ENCODE results near the gene CEBPA. TPM values are rescaled to one million over a fixed set of nuclear protein-coding genes. Genes with fewer than 3 reads are reported as not detected.

CEBPA gene
- total and polyA plus RNA-seq, 2 experiments from 2014 or later = 0.50 to 2.6 TPM

DNA sequence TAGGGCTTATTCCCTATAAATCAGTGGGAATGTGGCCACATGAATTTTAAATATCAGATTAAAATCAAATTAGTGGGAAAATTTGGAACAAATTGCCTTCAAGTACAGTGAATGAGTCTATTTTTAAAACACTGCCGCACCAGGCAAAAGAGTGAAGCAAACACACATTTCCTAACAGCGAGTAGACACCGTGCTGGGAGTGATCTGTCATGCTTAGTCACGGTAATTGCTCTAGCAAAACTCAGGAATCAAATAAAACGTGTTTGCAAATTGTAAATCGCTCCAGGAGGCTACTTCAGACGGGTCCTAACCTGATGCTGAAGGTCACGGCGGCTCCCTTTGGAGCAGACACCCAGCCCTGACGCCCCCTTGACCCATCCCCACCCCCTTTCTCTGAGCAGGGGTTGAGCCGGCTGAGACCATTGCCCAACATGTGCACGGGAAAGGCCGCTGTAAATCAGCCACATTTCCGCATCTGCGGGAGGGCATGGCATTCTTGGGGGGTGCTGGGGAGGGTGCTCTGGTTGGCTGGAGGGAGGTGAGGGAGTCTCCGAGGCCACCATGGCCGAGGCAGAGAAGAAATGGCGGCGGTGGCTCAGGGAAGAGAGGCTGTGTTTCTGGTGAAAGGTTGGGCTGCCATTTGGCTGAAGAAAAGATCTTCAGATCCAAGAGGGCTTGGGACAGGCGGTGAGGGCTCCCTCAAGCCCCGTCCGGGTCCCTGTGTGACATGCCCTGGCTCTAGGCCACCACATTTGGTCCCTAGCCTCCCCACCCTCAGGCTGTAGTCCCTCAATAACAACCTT is 8.9 kb downstream of the CEBPA start (continued):
- no peak for TF ChIP-seq ZNF462 (CRISPR knock-in tag; IDR thresholded peaks at IDR 0.05)
- TF ChIP-seq, protein P1, sequence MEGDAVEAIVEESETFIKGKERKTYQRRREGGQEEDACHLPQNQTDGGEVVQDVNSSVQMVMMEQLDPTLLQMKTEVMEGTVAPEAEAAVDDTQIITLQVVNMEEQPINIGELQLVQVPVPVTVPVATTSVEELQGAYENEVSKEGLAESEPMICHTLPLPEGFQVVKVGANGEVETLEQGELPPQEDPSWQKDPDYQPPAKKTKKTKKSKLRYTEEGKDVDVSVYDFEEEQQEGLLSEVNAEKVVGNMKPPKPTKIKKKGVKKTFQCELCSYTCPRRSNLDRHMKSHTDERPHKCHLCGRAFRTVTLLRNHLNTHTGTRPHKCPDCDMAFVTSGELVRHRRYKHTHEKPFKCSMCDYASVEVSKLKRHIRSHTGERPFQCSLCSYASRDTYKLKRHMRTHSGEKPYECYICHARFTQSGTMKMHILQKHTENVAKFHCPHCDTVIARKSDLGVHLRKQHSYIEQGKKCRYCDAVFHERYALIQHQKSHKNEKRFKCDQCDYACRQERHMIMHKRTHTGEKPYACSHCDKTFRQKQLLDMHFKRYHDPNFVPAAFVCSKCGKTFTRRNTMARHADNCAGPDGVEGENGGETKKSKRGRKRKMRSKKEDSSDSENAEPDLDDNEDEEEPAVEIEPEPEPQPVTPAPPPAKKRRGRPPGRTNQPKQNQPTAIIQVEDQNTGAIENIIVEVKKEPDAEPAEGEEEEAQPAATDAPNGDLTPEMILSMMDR (conservative IDR thresholded peaks at IDR 0.05; ENCODE audit: low read depth in 2 of 2) = no peak

DNA sequence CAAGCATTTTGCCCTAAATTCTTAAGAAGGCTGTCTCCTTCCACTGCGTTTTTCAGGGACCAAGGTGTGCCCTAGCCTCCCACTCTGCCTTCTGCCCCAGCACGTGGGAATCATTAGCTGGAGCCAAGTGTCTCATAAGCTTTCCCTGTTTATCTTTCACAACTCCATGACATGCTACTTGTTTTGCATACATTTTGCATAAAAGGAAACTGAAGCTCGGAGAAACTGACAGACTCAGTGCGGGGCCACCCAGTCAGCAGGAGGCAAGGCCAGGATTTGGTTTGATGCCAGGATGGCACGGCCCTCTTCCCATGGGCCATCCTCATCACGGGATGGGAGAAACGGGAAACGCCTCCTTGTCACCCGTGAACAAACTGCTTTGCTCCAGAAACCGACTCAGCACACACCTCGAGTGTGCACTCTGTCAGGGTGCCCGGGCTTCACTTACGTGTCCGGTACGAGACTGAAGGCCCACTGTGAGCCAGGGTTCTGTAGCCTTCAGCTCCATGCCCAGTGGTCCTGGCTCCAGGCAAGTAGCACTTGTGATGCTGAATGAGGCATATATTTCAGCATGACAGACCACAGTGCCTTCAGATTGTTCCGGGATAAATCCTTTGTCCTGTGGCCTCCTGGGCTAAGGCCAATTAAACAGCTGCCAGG is 9.6 kb downstream of the CEBPA start:
- H3K4me2 ChIP-seq = no peak overlapping the region
- Mint-ChIP-seq H3K36me3 (ENCODE audit: low read depth) (no peaks in the 10 kb centered on the region), H3K27ac (no peak overlapping the region), H3K9me3 (peaks cover 10% of the 10 kb centered on the region), H3K4me1 (peaks cover 8% of the 10 kb centered on the region), H3K27me3 (ENCODE audit: insufficient read depth, low read depth, poor library complexity) (peaks cover 6% of the 10 kb centered on the region), H3K4me3 (no peak overlapping the region)
- no peak for TF ChIP-seq CREB1 (CRISPR knock-in tag; IDR thresholded peaks at IDR 0.05; ENCODE audit: low read depth)
- no peaks in the 10 kb centered on the region for H3K79me2 ChIP-seq (replicated peaks; ENCODE audit: insufficient read depth)
- H3K9me2 ChIP-seq (ENCODE audit: insufficient read depth) = peaks cover 5% of the 10 kb centered on the region; the same call in 1 of the 2 replicates
- no peaks in the 10 kb centered on the region for H4K20me1 ChIP-seq (replicated peaks; ENCODE audit: insufficient read depth)
- no peak overlapping the region for H3K27ac ChIP-seq (ENCODE audit: low read depth)
- DNase-seq (ENCODE audit: low spot score) = no peak
- no peak for ATAC-seq
- H3K36me3 ChIP-seq (ENCODE audit: insufficient read depth) = no peaks in the 10 kb centered on the region
- H3K27me3 ChIP-seq (ENCODE audit: insufficient read depth) = no peaks in the 10 kb centered on the region
- H3F3A ChIP-seq (replicated peaks; ENCODE audit: low read depth) = no peaks in the 10 kb centered on the region
- H3K4me1 ChIP-seq (ENCODE audit: insufficient read depth) = no peaks in the 10 kb centered on the region
- H3K4me3 ChIP-seq = no peak overlapping the region
- peak overlapping the region; percentile 69; the same call in 1 of the 2 replicates for H2AFZ ChIP-seq

All from GM23338 (cell line).